Fibroblast of lung (primary cell): ENCODE measurements around the gene SCN8A.

Source experiments
- CTCF ChIP-seq, 2 donors: IDR thresholded peaks in 1 of 2; conservative IDR thresholded peaks in 1 of 2; 1 replicate in 1 of 2; 2 replicates in 1 of 2; pipeline ENCODE4 v1.5.1; 2011 to 2012; ENCODE audit warnings: low read length in 2 of 2, control low read depth in 1 of 2, inconsistent platforms in 1 of 2, low read depth in 1 of 2, mild to moderate bottlenecking in 1 of 2
- EZH2 ChIP-seq: IDR thresholded peaks from 2 replicates; pipeline ENCODE4 v1.5.1; 2012; ENCODE audit warnings: low read length, control low read depth, mild to moderate bottlenecking; ENCODE audit errors: missing control alignments

- TF ChIP-seq EZH2 = no peak
- no peak for TF ChIP-seq CTCF (conservative IDR thresholded peaks at IDR 0.05 in 1 of 2, IDR thresholded peaks at IDR 0.05 in 1 of 2; ENCODE audit: low read depth in 1 of 2, low read length in 2 of 2)
Observed at GRCh38 chr12:51825216-51825615, 234.2 kb downstream of the SCN8A start.
